Ecto neural progenitor cell (in vitro differentiated cells): Measurements from ENCODE around the gene EXOC6B.

Source experiments
- DNase-seq: peaks from one replicate; pipeline ENCODE4 v3.0.0-alpha.2; 2018; ENCODE audit warnings: low spot score

Gene EXOC6B

GRCh38 chr2:72159211-72159993 is 666.4 kb downstream of the EXOC6B start:
- no peak for DNase-seq

DNA sequence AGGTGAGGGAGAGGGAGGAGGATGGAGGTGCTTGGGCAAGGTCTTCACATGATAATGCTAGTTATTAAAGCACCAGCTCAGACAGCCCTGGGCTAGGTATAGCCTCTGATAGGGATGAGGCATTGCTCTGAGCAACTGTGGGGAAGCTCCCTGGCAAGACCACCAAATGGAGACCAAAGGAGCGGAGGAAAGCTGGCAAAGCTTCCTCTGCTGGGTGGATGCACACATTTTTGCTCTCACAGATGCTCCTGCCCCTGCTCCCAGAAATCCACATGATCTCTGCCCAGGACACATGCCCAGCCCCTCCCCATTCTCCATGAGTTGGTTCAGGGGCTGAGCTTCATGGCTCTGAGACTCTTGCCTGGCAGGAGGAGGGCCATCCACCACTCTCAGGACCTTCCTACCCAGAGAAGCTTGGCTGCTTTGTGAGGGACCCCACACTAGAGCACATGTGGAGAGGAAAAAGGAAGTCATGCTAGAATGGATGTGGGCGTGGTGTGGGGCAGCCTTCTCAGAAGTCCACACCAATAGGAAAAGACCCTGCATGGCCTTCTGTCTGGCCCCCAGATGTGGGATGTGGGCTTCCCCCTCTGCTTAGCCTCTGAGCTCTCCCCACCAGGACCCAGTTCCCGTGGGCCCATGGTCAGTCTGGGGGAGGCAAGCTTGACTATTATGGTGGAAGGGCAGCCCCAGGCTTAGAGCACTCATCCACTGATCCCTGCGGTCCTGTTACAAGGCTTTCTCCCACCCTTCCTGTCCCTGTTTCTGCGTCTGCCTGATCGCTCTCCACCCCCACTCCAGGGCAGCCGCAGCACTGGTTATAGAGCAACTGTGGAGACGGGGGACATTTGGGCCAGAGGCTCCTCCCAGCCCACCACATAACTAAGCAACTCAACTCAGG is 667.7 kb downstream of the EXOC6B start:
- DNase-seq: no peak

GRCh38 chr2:72156872-72157271 is 669.0 kb downstream of the EXOC6B start:
- DNase-seq: no peak

- no peak for DNase-seq
Observed at GRCh38 chr2:72155737-72156136, 670.1 kb downstream of the EXOC6B start.

- no peak for DNase-seq
Observed at GRCh38 chr2:72155151-72155550, 670.7 kb downstream of the EXOC6B start.

GRCh38 chr2:72154386-72154975 is 671.4 kb downstream of the EXOC6B start:
- DNase-seq: peak; percentile 53

- no peak for DNase-seq
Observed at GRCh38 chr2:72153924-72154323, 671.9 kb downstream of the EXOC6B start.

- peak; percentile 42 for DNase-seq
Observed at GRCh38 chr2:72153026-72153791, 672.6 kb downstream of the EXOC6B start.

DNA sequence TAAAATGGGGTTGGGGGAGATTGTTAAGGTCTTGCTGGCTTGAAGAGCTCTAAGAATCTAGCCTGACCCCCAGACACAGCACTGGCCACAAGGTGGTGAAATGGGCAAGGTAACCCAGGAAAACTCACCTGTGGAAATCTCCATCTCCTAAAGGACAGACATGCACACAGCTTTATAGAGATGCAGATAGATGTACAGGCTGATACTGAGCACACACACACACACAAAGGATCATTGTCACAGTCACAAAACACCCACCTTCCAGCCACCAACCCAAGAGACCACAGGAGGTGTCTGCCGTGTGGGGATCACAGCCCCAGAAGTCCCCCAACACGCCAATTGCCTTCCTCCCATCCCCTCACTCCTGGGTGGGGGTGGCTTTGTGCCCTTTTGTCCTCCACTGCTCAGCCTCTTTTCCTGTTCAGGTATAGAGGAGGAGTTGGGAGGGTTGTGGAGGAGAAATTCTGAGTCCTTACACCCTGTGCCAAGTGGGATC is 674.9 kb downstream of the EXOC6B start:
- peak; percentile 38 for DNase-seq

DNA sequence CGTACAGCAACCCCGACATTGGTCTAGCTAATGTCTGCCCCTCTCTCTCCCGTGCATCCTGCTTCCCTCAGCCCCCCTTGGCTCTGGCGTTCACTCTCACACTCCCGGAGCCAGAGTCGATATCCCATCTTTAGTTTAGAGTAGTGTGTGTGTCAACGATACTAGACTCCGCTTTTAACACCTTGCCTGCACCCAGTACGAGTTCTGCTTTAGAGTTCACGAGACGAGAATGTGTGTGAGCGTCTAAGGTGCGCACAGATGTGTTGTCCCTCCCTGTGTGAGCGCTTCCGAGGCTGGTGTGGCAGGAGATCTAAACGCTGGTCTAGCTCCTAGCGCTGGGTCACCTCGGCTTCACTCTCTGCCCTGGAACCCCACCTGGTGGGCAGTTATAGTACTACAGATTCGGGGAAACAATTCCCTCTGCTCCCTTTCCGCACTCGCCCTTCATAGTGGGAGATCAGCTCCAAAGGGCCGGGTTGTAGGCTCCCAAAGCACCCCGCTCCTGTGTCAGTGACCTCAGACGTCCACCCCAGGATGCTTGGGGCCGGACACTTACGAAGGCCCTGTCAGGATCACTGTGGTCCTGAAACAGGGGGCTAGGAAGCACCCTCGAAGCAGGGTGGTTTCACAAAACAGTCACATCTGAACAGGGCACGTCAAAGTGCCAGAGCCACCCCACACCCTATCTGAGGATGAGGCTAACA is 675.5 kb downstream of the EXOC6B start:
- peak; percentile 88 for DNase-seq

DNA sequence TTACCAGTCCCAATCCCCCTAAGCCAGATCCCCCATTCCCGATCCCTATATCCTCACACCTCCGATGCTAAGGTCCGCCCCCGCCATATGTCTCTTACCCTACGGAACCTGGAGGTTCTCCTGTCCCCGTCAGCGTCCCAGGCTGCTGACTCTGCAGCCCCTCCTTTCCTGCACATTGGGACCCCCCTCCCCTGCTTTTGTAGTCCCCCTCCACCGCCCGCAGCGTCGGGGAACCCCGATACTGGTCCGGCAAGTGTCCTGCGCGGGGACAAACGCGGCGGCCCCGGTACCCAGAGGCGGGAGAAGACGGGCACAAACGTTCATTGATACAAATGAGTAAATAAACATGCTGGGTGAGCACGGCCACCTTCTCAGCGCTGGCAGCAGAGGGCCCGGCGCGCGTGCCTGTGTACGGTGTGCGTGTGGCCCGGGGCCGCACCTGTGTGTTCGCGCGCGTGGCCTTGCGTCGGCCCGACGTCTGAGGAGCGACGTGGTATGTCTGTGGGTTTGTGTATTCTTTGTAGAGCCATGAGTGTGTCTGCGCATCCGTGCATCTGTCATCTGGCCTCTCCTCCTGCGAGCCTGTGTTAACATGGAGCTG is 676.2 kb downstream of the EXOC6B start:
- DNase-seq: peak; percentile 53

GRCh38 chr2:72148837-72149555 is 676.8 kb downstream of the EXOC6B start:
- DNase-seq: peak; percentile 73

DNA sequence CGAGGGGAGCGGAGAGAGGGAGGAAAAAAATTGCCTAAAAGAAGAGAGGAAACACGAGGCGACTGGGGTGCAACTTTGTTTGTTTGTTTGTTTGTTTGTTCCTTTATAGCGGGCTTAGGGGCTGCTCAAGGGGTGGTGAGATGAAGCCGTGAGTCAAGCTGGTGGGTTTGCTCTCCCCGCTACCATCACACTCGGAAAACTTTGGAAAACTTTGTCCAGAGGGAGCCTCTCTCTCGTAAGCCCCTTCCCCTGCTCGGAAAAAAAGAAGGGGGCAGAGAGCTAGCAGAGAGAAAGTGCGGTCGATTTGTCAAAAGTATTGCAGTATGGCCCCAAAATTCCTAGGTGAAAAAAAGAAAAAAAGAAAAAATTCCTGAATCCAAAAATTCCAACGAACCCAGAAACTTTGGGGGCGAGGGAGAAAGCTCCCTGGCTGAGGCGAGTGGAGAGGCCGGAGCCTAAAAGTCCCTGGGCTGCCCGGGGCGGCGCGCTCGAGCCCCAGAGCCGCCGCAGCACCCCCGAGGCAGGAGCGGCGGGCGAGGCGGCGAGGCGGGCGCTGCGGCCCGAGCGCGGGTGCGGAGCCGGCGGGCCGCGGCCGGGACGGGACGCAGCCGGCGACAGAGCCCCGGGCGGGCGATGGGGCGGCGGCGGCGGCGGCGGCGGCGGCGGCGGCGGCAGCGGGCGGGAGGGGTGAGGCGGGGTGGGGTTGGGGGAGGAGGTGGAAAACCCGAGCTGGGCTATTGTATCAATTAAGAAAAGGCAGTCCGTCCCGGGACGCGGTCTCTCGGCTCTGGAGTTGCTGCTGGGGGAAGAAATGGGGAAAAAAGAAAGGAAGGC is 677.6 kb downstream of the EXOC6B start:
- peak; percentile 49 for DNase-seq

GRCh38 chr2:72147303-72147971 is 678.4 kb downstream of the EXOC6B start, which contains the start of gene CYP26B1:
Gene CYP26B1 (minus strand): TSS chr2:72147862. CDS start chr2:72147834, 28 bp downstream.
- DNase-seq: peak; percentile 73

DNA sequence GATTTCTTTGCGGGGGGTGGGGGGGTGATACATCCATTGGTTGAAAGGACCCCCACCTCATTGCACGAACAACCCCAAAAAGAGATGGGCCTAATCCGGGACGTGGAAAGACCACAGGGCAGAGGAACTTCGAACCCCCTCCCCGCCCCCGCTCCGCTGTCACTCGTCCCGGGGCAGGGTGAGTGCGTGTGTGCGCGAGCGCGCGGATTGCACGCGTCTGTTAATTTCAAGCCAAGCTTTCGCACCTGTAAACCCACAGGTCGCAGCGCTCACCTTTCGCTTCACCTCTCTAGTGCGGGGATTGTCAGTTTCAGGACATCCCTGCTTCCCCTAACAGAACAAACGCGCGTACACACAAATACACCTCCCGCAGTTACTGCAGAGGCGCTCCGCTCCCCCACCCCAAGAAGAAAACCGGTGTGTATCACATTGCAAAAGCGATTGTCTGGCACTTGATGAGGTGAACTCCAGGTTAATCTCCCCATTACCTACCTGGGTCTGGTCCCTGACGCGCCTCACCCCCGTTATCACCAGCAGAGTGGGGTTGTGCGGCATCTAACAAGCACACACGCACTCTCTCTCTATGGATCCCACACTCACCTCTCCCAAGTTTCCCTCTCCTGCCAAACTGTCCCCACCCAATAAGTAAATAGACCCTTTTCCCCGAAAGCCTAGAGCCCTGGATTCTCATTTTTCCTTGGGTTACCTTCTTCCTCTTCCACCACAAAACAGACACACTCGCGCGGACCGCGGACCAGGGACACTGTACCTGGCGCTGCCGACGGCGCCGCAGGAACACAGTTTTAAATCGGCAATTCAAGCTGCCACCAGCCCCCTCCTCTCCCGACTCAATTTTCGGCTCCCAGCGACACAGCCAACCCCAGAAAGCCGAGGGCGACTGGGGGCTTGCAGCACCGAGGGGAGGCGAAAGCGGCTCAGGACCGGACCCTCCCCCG is 679.2 kb downstream of the EXOC6B start:
- DNase-seq: peak; percentile 53

- DNase-seq: peak; percentile 42
Observed at GRCh38 chr2:72145658-72146329, 680.0 kb downstream of the EXOC6B start.

DNA sequence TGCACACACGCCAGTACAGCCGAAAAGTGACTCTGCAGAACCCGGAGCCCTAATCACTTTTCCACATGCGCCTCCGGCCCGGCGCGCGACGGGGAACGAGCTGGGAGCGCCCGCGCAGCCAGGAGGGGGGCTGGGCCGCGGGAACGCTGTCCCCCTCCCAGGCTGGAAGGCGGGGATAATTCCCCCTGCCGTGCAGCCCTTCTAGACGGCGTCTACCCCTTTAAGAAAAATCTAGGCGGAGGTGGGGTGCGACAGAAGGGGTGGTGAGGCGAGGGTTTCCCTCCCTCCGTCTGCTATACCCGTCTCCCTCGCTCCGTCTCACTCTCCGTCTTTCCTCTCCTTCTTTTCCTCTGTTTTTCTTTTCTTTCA is 680.6 kb downstream of the EXOC6B start:
- DNase-seq: no peak
